Ramos (cell line): ENCODE measurements around the gene SLC12A4.
"Not testable (repeated sequence)": the region's sequence is repeated elsewhere in the genome, so short reads cannot be mapped to it uniquely, and the experiment has no call there.

Experiments used
- in situ Hi-C: fragments of 300-500 bp; cut with MboI; formaldehyde crosslinking; loops from one replicate; pipeline ENCODE4 v1.14.3; 2022; ENCODE audit warnings: low sequenced_read_pairs; ENCODE audit not compliant: unreplicated experiment

The SLC12A4 gene

DNA sequence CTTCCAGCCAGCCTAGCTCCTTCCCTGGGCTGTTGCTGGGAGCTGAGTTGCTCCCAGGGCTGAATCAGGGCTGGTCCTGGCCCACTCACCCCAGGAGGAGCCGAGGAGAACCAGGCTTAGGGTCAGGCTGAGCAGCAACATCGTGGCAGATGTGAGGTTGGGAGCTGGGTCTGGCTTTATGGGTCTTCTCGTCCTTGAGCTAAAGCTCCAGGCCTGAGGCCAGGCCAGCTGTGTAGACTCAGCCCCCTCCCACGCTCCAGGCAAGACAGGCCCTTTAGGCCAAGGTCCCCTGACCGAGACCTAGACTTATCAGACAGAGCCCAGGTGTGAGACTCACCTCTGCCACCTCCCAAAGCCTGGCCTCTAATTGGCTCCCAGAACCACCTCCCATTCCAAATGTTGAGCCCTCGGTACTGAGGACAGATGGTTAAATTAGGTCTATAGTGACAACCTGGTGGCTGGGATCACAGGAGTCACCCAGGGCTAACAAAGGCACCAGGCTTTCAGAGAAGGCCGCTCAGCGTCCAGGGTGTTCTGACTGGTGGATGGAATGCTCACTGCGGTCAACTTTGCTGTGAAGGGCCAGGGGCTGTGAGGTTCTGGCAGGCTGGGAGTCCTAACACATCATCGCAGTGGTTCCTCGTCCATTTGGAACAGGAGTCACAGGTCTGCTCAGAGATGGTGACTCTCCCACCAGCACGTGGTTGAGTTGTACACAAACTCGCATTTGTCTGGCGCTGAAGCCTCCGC is 36.5 kb downstream of the SLC12A4 start, which contains the start of gene CTRL:
TSS of gene CTRL (minus strand) at position 151 of the 750 bp plus-strand sequence. CDS start at position 141, 10 bp downstream.
- in situ Hi-C loops: no loop called here

- in situ Hi-C loops: no loop called here
Measured at GRCh38 chr16:67930678-67931211, 37.7 kb downstream of the SLC12A4 start.

DNA sequence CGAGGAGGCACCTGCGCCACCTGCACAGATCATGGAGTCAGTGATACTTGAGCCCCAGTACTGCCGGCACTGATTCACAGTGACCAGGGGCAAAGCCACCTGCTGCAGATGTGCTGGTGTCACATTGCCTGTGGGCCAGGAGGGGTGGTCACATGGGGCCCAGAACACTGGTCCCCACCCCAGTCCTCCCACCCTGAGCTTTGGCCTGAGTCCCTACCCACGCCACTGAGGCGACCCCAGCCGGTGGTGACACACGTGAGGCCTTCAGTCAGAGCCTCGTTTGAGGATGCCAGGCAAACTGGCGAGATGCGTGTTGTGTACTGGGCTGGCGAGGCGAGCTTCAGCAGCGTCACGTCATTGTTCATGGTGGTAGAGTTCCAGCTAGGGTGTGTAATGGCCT is 38.2 kb downstream of the SLC12A4 start:
- in situ Hi-C loops: no loop called here

GRCh38 chr16:67928561-67929364 is 39.7 kb downstream of the SLC12A4 start:
- in situ Hi-C loops: loop anchor here (5.0 to 10.0 kb wide), 3 partner anchors 251 to 434 kb away; partner anchors contain the start of gene RIPOR1

GRCh38 chr16:67928147-67928546 is 40.3 kb downstream of the SLC12A4 start:
- in situ Hi-C loops: loop anchor here (5.0 to 10.0 kb wide), 3 partner anchors 251 to 433 kb away; partner anchors contain the start of gene RIPOR1

- in situ Hi-C loops: loop anchor here (5.0 to 10.0 kb wide), 3 partner anchors 250 to 433 kb away; partner anchors contain the start of gene RIPOR1
Measured at GRCh38 chr16:67927131-67927941, 41.1 kb downstream of the SLC12A4 start.

DNA sequence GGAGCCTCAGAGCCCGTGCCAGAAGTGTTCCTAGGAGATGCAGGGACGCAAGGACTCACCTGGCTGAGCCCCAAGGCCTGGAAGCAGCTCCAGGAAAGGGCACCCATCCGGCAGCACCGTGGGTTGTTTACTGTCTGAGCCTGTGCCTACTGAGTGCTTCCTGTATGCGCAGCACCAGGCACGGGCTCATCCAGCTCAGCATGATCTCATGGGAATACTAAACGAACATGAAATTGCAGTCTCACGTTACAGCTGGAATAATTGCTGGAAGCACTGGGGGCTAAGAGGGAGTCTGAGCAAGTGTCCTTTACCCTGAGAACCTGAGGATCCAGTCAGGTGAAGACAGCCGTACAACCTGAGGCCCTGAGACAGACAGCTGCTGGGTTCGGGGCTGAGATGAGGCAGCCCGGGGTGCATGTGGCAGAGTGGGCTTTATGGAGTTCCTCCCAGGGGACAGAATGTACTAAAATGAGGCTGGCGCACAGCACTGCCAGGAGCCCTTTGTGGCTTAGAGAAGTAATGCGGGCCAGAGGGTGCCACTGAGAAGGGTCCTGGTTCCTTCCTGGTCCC is 42.2 kb downstream of the SLC12A4 start:
- in situ Hi-C loops: loop anchor here (5.0 to 10.0 kb wide), 3 partner anchors 249 to 431 kb away; partner anchors contain the start of gene RIPOR1

GRCh38 chr16:67924140-67924906 is 44.1 kb downstream of the SLC12A4 start:
- in situ Hi-C loops: loop anchor here (10.0 kb wide), 2 partner anchors 400 to 430 kb away; partner anchors contain the start of gene RIPOR1

DNA sequence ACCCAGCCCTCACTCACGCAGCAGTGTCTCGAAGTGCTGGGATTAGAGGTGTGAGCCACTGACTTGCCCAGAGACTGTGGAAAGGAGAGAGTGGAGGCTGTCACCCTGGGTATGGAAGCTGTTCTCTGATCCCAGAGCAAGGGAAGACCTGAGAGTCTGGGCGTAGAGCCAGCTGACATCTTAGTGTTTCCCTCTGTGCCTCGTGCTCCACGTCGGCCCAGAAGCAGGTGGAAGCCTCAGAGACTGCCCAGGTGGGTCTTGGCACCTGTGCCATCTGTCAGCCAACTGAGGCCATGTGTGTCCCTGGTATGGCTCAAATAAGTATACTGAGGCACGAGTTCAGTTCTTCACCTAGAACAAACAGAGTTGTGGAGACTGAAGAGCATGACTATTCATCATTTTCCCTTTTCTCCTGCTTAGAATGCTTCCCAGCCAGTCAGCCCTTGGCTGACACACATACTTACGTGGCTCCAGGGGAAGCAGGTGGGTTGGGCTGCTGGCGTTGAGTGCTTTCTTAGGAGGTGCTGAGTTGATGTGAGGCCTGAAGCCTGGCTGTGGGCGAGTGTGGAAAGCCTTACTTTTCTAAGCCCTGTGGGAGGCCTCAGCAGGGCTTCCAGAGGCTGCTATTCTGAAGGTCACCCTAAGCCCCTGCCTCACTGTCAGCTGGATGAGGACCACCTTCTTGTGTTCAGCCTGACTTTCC is 44.9 kb downstream of the SLC12A4 start:
- in situ Hi-C loops: loop anchor here (10.0 kb wide), 2 partner anchors 399 to 429 kb away; partner anchors contain the start of gene RIPOR1

GRCh38 chr16:67922740-67923139 is 45.7 kb downstream of the SLC12A4 start:
- in situ Hi-C loops: loop anchor here (10.0 kb wide), 2 partner anchors 398 to 428 kb away; partner anchors contain the start of gene RIPOR1

GRCh38 chr16:67922221-67922620 is 46.2 kb downstream of the SLC12A4 start:
- in situ Hi-C loops: loop anchor here (10.0 kb wide), 2 partner anchors 397 to 427 kb away; partner anchors contain the start of gene RIPOR1

DNA sequence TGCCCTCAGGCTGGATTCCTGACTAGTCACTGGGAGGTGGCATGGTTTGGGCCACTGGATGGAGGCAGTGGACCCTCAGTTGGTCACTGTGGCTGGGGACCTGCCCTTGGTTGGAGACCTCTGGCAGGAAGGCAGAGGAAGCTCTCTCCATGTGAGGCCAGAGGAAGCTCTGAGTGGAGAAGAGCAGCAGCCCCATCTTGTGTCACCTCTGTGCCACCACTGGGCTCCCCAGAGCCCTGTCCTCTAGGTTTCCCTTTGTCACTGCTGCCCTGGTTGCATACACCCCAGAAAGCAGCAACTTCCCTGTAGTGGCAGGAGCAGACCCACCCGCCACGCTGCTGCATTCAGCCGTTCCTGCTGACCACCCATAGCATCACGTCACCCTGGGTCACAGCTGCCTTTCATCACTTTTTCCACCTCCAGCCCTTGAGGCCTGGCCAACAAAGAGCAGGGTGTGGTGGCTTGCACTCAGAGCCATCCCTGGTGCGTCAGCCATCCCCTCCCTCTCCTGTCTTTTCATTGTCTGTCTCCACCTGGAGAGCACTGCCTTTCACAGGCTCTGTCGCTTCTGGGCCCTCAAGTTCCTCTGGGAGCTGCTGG is 48.7 kb downstream of the SLC12A4 start:
- in situ Hi-C loops: loop anchor here (10.0 kb wide), 2 partner anchors 395 to 425 kb away; partner anchors contain the start of gene RIPOR1

DNA sequence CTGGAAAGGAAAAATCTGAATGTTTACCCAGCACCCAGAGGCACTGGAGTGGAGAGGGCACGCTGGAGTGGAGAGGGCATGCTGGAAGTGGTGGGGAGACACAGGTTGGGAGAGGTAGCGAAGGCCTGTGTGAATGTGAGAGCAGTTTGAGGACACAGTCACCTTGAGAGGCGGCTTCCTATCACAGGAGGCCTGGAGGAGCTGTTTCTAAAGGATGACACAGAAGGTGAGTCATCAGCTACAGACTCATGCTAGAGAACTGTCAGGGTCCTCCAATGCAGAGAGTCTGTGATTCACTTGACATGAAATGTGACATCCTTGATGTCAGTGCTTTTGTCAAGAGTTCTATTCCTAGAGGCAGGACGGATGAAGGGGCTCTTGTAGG is 50.6 kb downstream of the SLC12A4 start:
- in situ Hi-C loops: no loop called here

DNA sequence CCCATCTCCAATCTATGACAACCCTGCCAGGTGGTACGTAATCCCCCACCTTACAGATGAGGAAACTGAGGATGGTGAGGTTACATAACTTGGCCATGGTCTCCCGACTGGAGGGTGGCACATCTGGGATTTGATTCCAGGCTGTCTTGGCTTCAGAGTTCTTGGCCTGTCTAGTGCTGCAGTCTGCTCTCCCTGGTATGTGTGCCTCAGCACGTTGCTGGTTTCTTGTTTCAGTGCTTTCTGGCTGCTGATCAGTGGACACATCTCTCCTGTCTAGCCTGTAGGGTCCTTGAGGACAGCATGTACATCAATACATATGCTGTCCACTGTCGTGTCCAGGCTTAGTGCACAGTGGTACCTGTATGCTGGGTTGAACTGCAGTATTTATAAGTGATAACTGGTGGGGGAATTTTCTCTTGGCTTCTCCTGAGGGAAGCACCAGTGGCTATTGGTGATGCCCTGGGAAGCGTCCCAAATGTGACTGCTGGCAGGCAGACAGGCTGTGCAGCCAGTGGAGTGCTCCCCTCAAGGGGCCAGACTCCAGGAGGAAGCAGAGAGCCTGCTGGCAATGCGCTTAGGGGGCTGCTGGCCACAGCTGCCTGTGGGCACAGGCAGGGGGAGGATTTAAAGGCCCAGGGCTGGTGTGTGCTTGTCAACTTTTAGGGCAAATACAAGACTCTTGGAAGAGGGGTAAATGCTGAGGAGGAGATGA is 51.1 kb downstream of the SLC12A4 start:
- in situ Hi-C loops: no loop called here

GRCh38 chr16:67915831-67916723 is 52.4 kb downstream of the SLC12A4 start:
- in situ Hi-C loops: no loop called here

DNA sequence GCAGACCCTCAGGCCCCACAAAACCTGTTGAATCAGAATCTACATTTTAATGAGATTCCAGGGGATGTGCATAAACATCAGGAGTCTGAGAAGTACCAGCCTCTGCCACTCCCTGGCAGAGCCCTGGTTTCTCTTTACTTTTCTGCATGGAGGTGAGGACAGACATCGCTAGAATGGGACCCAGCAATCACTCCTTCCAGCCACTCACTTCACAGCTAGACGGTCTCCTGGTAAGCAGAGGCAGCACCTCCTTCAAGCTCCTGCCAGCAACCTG is 53.0 kb downstream of the SLC12A4 start:
- in situ Hi-C loops: not testable (repeated sequence)
